Mesenchymal stem cell (in vitro differentiated cells and primary cell): ENCODE data around the gene PARVB.

Experiments used
- DNase-seq: peaks from one replicate; pipeline ENCODE4 v3.0.0-alpha.2; 2013
- H2AFZ ChIP-seq: one replicate; pipeline ENCODE4 v1.6.1; 2013; ENCODE audit warnings: low read depth, mild to moderate bottlenecking, control low read depth, inconsistent platforms, low read length, moderate library complexity
- H2AK5ac ChIP-seq: 2 replicates; pipeline ENCODE4 v1.6.1; 2013; ENCODE audit warnings: low read length, moderate library complexity, mild to moderate bottlenecking, inconsistent platforms; ENCODE audit not compliant: severe bottlenecking
- H2BK120ac ChIP-seq: one replicate; pipeline ENCODE4 v1.6.1; 2013; ENCODE audit warnings: low read depth, mild to moderate bottlenecking, inconsistent platforms, low read length, moderate library complexity
- H2BK12ac ChIP-seq, 2 experiments: one replicate each; pipeline ENCODE4 v1.6.1; 2013; ENCODE audit warnings: inconsistent platforms in 2 of 2, low read length in 2 of 2, mild to moderate bottlenecking in 2 of 2, moderate library complexity in 2 of 2, control low read depth in 1 of 2
- H2BK15ac ChIP-seq: one replicate; pipeline ENCODE4 v1.6.1; 2013; ENCODE audit warnings: mild to moderate bottlenecking, low read depth, inconsistent platforms; ENCODE audit not compliant: poor library complexity, severe bottlenecking
- H2BK5ac ChIP-seq: 2 replicates; pipeline ENCODE4 v1.6.1; 2013; ENCODE audit warnings: low read depth, mild to moderate bottlenecking, low read length, control low read depth, inconsistent platforms; ENCODE audit not compliant: poor library complexity, severe bottlenecking
- H3K14ac ChIP-seq, 2 experiments: one replicate each; pipeline ENCODE4 v1.6.1; 2013; ENCODE audit warnings: inconsistent platforms in 2 of 2, low read length in 2 of 2, control low read depth in 1 of 2, mild to moderate bottlenecking in 1 of 2, moderate library complexity in 1 of 2
- H3K18ac ChIP-seq, 2 experiments: one replicate each; pipeline ENCODE4 v1.6.1; 2013; ENCODE audit warnings: inconsistent platforms in 2 of 2, low read length in 2 of 2, control low read depth in 1 of 2, low read depth in 1 of 2, mild to moderate bottlenecking in 1 of 2
- H3K23ac ChIP-seq, 2 experiments: one replicate each; pipeline ENCODE4 v1.6.1; 2013; ENCODE audit warnings: inconsistent platforms in 2 of 2, low read length in 2 of 2, mild to moderate bottlenecking in 2 of 2, moderate library complexity in 2 of 2, control low read depth in 1 of 2
- H3K27ac ChIP-seq: 2 replicates; pipeline ENCODE4 v1.5.1; 2013; ENCODE audit warnings: mild to moderate bottlenecking, moderate library complexity, low read length, control low read depth, inconsistent platforms; ENCODE audit not compliant: poor library complexity, severe bottlenecking
- H3K27me3 ChIP-seq, 2 experiments: 2 replicates each; pipeline versions ENCODE4 v1.6.1 to v1.7.0; 2013; ENCODE audit warnings: low read length in 2 of 2, mild to moderate bottlenecking in 2 of 2, moderate library complexity in 2 of 2, control low read depth in 1 of 2, inconsistent platforms in 1 of 2; ENCODE audit not compliant: control insufficient read depth in 1 of 2, insufficient read depth in 1 of 2
- H3K36me3 ChIP-seq, 2 experiments: 2 replicates each; pipeline versions ENCODE4 v1.6.1 to v1.7.0; 2013; ENCODE audit warnings: low read length in 2 of 2, control low read depth in 1 of 2, inconsistent platforms in 1 of 2, low read depth in 1 of 2, mild to moderate bottlenecking in 1 of 2; ENCODE audit not compliant: insufficient read depth in 2 of 2, control insufficient read depth in 1 of 2
- H3K4ac ChIP-seq, 2 experiments: one replicate each; pipeline ENCODE4 v1.6.1; 2013; ENCODE audit warnings: inconsistent platforms in 2 of 2, low read length in 2 of 2, mild to moderate bottlenecking in 2 of 2, moderate library complexity in 2 of 2, control low read depth in 1 of 2, low read depth in 1 of 2
- H3K4me1 ChIP-seq: 2 replicates; pipeline ENCODE4 v1.6.1; 2013; ENCODE audit warnings: low read depth, low read length, control low read depth; ENCODE audit not compliant: control insufficient read depth, insufficient read depth
- H3K4me2 ChIP-seq: 2 replicates; pipeline ENCODE4 v1.6.1; 2013; ENCODE audit warnings: low read length, mild to moderate bottlenecking, inconsistent platforms; ENCODE audit not compliant: poor library complexity, severe bottlenecking
- H3K4me3 ChIP-seq, 2 experiments: 2 replicates each; pipeline versions ENCODE4 v1.5.1 to v1.7.0; 2013; ENCODE audit warnings: low read length in 2 of 2, mild to moderate bottlenecking in 2 of 2, control low read depth in 1 of 2, low read depth in 1 of 2; ENCODE audit not compliant: insufficient read depth in 1 of 2
- H3K79me1 ChIP-seq: replicated peaks from 2 replicates; pipeline ENCODE4 v1.6.1; 2013; ENCODE audit warnings: mild to moderate bottlenecking, control low read depth, low read length, inconsistent platforms; ENCODE audit not compliant: poor library complexity, severe bottlenecking
- H3K9ac ChIP-seq: 2 replicates; pipeline ENCODE4 v1.7.0; 2013; ENCODE audit warnings: mild to moderate bottlenecking, low read length, moderate library complexity
- H3K9me3 ChIP-seq: 2 replicates; pipeline ENCODE4 v1.7.0; 2013; ENCODE audit warnings: mild to moderate bottlenecking, low read length; ENCODE audit not compliant: control insufficient read depth
- H4K8ac ChIP-seq: one replicate; pipeline ENCODE4 v1.6.1; 2013; ENCODE audit warnings: inconsistent platforms, mild to moderate bottlenecking, low read length, moderate library complexity
- H4K91ac ChIP-seq: one replicate; pipeline ENCODE4 v1.6.1; 2013; ENCODE audit warnings: mild to moderate bottlenecking, low read length, inconsistent platforms
- WGBS: methylation state at CpG from one replicate; pipeline ENCODE4 v1.1.7; 2013; ENCODE audit warnings: mixed read lengths; 5-methylcytosine and 5-hydroxymethylcytosine counted together

PARVB gene

GRCh38 chr22:44128958-44129618 is 105.0 kb downstream of the PARVB start:
- H3K9me3 ChIP-seq, result peaks cover 13% of the 10 kb centered on the region
- H3K4me2 ChIP-seq, result no peak overlapping the region
- H3K23ac ChIP-seq, result no peak overlapping the region
- no peak for DNase-seq
- no peaks in the 10 kb centered on the region for H3K79me1 ChIP-seq
- no peak overlapping the region for H2BK5ac ChIP-seq
- H3K27me3 ChIP-seq, result no peaks in the 10 kb centered on the region
- H4K91ac ChIP-seq, result no peak overlapping the region
- no peak overlapping the region for H3K18ac ChIP-seq
- no peak overlapping the region for H3K4ac ChIP-seq
- H3K4me3 ChIP-seq, result no peak overlapping the region
- no peak overlapping the region for H3K27ac ChIP-seq
- H2BK15ac ChIP-seq, result no peak overlapping the region
- no peak overlapping the region for H4K8ac ChIP-seq
- peaks cover 0 to 30% of the 10 kb centered on the region in 2 experiments for H3K36me3 ChIP-seq
- peaks cover 3% of the 10 kb centered on the region for H3K4me1 ChIP-seq
- no peak overlapping the region for H3K9ac ChIP-seq
- no peak overlapping the region for H2BK120ac ChIP-seq
- WGBS, result 94% methylated on average over 18 of the region's 19 CpGs
- no peak overlapping the region for H2AK5ac ChIP-seq
- no peak overlapping the region for H2BK12ac ChIP-seq
- H2AFZ ChIP-seq, result no peak overlapping the region
- no peak overlapping the region for H3K14ac ChIP-seq

GRCh38 chr22:44129619-44129976 is 105.5 kb downstream of the PARVB start:
- Histone ChIP-seq H3K18ac (no peak overlapping the region), H3K27me3 (no peaks in the 10 kb centered on the region), H3K14ac (no peak overlapping the region), H3K27ac (no peak overlapping the region), H2BK15ac (no peak overlapping the region), H3K79me1 (no peaks in the 10 kb centered on the region), H3K36me3 (peaks cover 0 to 32% of the 10 kb centered on the region in 2 experiments), H2BK12ac (no peak overlapping the region), H2AFZ (no peak overlapping the region), H3K4me3 (no peak overlapping the region), H3K9ac (no peak overlapping the region), H3K4me1 (peaks cover 3% of the 10 kb centered on the region), H4K91ac (no peak overlapping the region), H3K9me3 (peaks cover 13% of the 10 kb centered on the region), H4K8ac (no peak overlapping the region), H3K23ac (no peak overlapping the region), H2BK5ac (no peak overlapping the region), H2AK5ac (no peak overlapping the region), H2BK120ac (no peak overlapping the region), H3K4ac (no peak overlapping the region), H3K4me2 (no peak overlapping the region)
- peak; percentile 12 for DNase-seq
- 72% methylated on average over 8 of the region's 8 CpGs for WGBS

GRCh38 chr22:44130076-44130711 is 106.1 kb downstream of the PARVB start:
- H3K23ac ChIP-seq, result no peak overlapping the region
- H3K27me3 ChIP-seq, result no peaks in the 10 kb centered on the region
- H3K36me3 ChIP-seq, result peaks cover 0 to 37% of the 10 kb centered on the region in 2 experiments
- no peak overlapping the region for H3K4ac ChIP-seq
- H2BK120ac ChIP-seq, result no peak overlapping the region
- no peak overlapping the region for H3K4me3 ChIP-seq
- no peak overlapping the region for H2BK12ac ChIP-seq
- no peak overlapping the region for H3K4me2 ChIP-seq
- H2BK5ac ChIP-seq, result no peak overlapping the region
- DNase-seq, result no peak
- no peaks in the 10 kb centered on the region for H3K79me1 ChIP-seq
- no peak overlapping the region for H3K14ac ChIP-seq
- no peak overlapping the region for H3K27ac ChIP-seq
- H4K8ac ChIP-seq, result no peak overlapping the region
- H2AFZ ChIP-seq, result no peak overlapping the region
- H3K9ac ChIP-seq, result no peak overlapping the region
- H3K4me1 ChIP-seq, result peaks cover 3% of the 10 kb centered on the region
- H2AK5ac ChIP-seq, result no peak overlapping the region
- no peak overlapping the region for H3K18ac ChIP-seq
- no peak overlapping the region for H2BK15ac ChIP-seq
- WGBS, result 93% methylated on average over 11 of the region's 12 CpGs
- no peak overlapping the region for H4K91ac ChIP-seq
- peaks cover 13% of the 10 kb centered on the region for H3K9me3 ChIP-seq

- WGBS, result 96% methylated on average over 8 of the region's 12 CpGs
Measured at GRCh38 chr22:44131412-44131811, 107.3 kb downstream of the PARVB start.

More at GRCh38 chr22:44131412-44131811, 107.3 kb downstream of the PARVB start:
- H3K27me3 ChIP-seq, result no peaks in the 10 kb centered on the region
- no peak overlapping the region for H2BK5ac ChIP-seq
- H3K4ac ChIP-seq, result no peak overlapping the region
- no peak overlapping the region for H4K8ac ChIP-seq
- H2BK12ac ChIP-seq, result no peak overlapping the region
- H3K27ac ChIP-seq, result no peak overlapping the region
- no peak overlapping the region for H3K23ac ChIP-seq
- H2AK5ac ChIP-seq, result no peak overlapping the region
- H3K9ac ChIP-seq, result no peak overlapping the region
- no peak overlapping the region for H3K18ac ChIP-seq
- no peak overlapping the region for H2BK15ac ChIP-seq
- H3K36me3 ChIP-seq, result peaks cover 3 to 45% of the 10 kb centered on the region in 2 experiments
- H3K14ac ChIP-seq, result no peak overlapping the region
- DNase-seq, result no peak
- no peaks in the 10 kb centered on the region for H3K79me1 ChIP-seq
- H3K9me3 ChIP-seq, result peaks cover 6% of the 10 kb centered on the region
- H2AFZ ChIP-seq, result no peak overlapping the region
- H2BK120ac ChIP-seq, result no peak overlapping the region
- no peak overlapping the region for H4K91ac ChIP-seq
- H3K4me1 ChIP-seq, result peaks cover 3% of the 10 kb centered on the region
- no peak overlapping the region for H3K4me2 ChIP-seq
- no peak overlapping the region for H3K4me3 ChIP-seq
